HG03442 (cell line): ENCODE results near the gene CALY.

ENCODE experiments used
- ATAC-seq: cut with Tn5 transposase; IDR thresholded peaks from one replicate; pipeline ENCODE4 v1.9.1; 2021; ENCODE audit warnings: mild to moderate bottlenecking, moderate library complexity; ENCODE audit not compliant: unreplicated experiment

CALY gene

GRCh38 chr10:133313192-133313591 lies 23.5 kb downstream of the CALY start:
- ATAC-seq, result no peak

GRCh38 chr10:133312769-133313145 lies 23.9 kb downstream of the CALY start:
- ATAC-seq, result no peak

GRCh38 chr10:133312016-133312768 lies 24.5 kb downstream of the CALY start:
- ATAC-seq, result no peak

GRCh38 chr10:133311570-133311969 lies 25.1 kb downstream of the CALY start:
- ATAC-seq, result no peak

- ATAC-seq, result no peak
These were observed 25.9 kb downstream of the CALY start for GRCh38 chr10:133310789-133311188.

- no peak for ATAC-seq
These were observed 26.3 kb downstream of the CALY start for GRCh38 chr10:133310399-133310755.

- ATAC-seq, result no peak
These were observed 26.8 kb downstream of the CALY start for GRCh38 chr10:133309720-133310398.

GRCh38 chr10:133309100-133309719 lies 27.5 kb downstream of the CALY start:
- peak; percentile 72 for ATAC-seq

GRCh38 chr10:133308421-133309099 lies 28.1 kb downstream of the CALY start, which contains the start of the genes TUBGCP2 and ZNF511:
TSS of gene TUBGCP2 (minus strand) at chr10:133308872. CDS start at chr10:133302941, 5,931 bp downstream.
TSS of gene ZNF511 (plus strand) at chr10:133308914. CDS start at chr10:133308944, 30 bp downstream.
- ATAC-seq, result peak; percentile 68

- peak; percentile 36 for ATAC-seq
These were observed 28.8 kb downstream of the CALY start for GRCh38 chr10:133307776-133308420.

- ATAC-seq, result no peak
These were observed 29.7 kb downstream of the CALY start for GRCh38 chr10:133306941-133307379.

- no peak for ATAC-seq
These were observed 30.6 kb downstream of the CALY start for GRCh38 chr10:133306097-133306476.

GRCh38 chr10:133303206-133303605 lies 33.5 kb downstream of the CALY start:
- ATAC-seq, result no peak

- no peak for ATAC-seq
These were observed 34.5 kb downstream of the CALY start for GRCh38 chr10:133302230-133302629.

- ATAC-seq, result no peak
These were observed 37.0 kb downstream of the CALY start for GRCh38 chr10:133299738-133300137.

GRCh38 chr10:133299224-133299623 lies 37.5 kb downstream of the CALY start:
- no peak for ATAC-seq

- no peak for ATAC-seq
These were observed 38.2 kb downstream of the CALY start for GRCh38 chr10:133298466-133298865.

- ATAC-seq, result no peak
These were observed 39.2 kb downstream of the CALY start for GRCh38 chr10:133297504-133297903.

GRCh38 chr10:133295426-133296320 lies 41.0 kb downstream of the CALY start:
- ATAC-seq, result no peak

- ATAC-seq, result no peak
These were observed 42.5 kb downstream of the CALY start for GRCh38 chr10:133294189-133294588.
